Measurements from ENCODE around the gene ADAM8. TPM values are rescaled to one million over a fixed set of nuclear protein-coding genes. Genes with fewer than 3 reads are reported as not detected.

The ADAM8 gene
- total and polyA plus RNA-seq, 2 of the 4 experiments (the other 2 are of a cell fraction): under 0.01 to 0.74 TPM

- no peak overlapping the region for H2AFZ ChIP-seq (replicated peaks; ENCODE audit: low read length, poor library complexity)
- 100% methylated on average over 1 of the region's 14 CpGs; no CpG with 5 or more reads in 1 of the 2 experiments for WGBS, 2 experiments (ENCODE audit: extremely low coverage in 2 of 2, insufficient read length in 1 of 2)
- no peak overlapping the region for H3K56ac ChIP-seq (ENCODE audit: extremely low read depth, insufficient read depth, low read length)
- no peaks in the 10 kb centered on the region for H3K9me3 ChIP-seq (ENCODE audit: control insufficient read depth, insufficient read depth, low read length)
- no peak overlapping the region for H2BK15ac ChIP-seq (ENCODE audit: low read depth, low read length)
- no peak overlapping the region for H3K18ac ChIP-seq (ENCODE audit: low read depth, low read length)
- H3K36me3 ChIP-seq (ENCODE audit: control insufficient read depth, insufficient read depth, low read length): peaks cover 53% of the 10 kb centered on the region
- H3K4ac ChIP-seq (ENCODE audit: low read depth, low read length): no peak overlapping the region
- H2AK5ac ChIP-seq (ENCODE audit: low read depth, low read length): no peak overlapping the region
- no peak overlapping the region for H4K5ac ChIP-seq (ENCODE audit: low read depth, low read length)
- H2BK20ac ChIP-seq (ENCODE audit: low read depth, low read length): no peak overlapping the region
- TF ChIP-seq FOS (IDR thresholded peaks at IDR 0.05; ENCODE audit: low read depth, low read length) (no peak), CTCF (conservative IDR thresholded peaks at IDR 0.05; ENCODE audit: low read depth, low read length) (no peak), RFX5 (IDR thresholded peaks at IDR 0.05; ENCODE audit: low read depth, low read length) (no peak), MXI1 (IDR thresholded peaks at IDR 0.05; ENCODE audit: borderline replicate concordance, low read depth, low read length) (no peak), POLR2A (IDR thresholded peaks at IDR 0.05; ENCODE audit: low read depth, low read length) (no peak), USF2 (IDR thresholded peaks at IDR 0.05; ENCODE audit: low read depth, low read length) (no peak), SMC3 (IDR thresholded peaks at IDR 0.05; ENCODE audit: low read depth, low read length) (no peak)
- no peaks in the 10 kb centered on the region; the same call in 1 of the 2 replicates for H3K9me1 ChIP-seq (ENCODE audit: insufficient read depth, low read length)
- H4K20me1 ChIP-seq (ENCODE audit: insufficient read depth, low read length): peaks cover 26% of the 10 kb centered on the region
- H3K27ac ChIP-seq (ENCODE audit: insufficient read depth, low read length): no peak overlapping the region
- H3K79me1 ChIP-seq (ENCODE audit: low read depth in 1 of 2, low read length in 2 of 2): peaks cover 15 to 25% of the 10 kb centered on the region in 2 experiments; a peak in 3 of 4 replicates
- H2BK120ac ChIP-seq (ENCODE audit: low read depth, low read length): no peak overlapping the region
- no peak overlapping the region for H4K91ac ChIP-seq (ENCODE audit: insufficient read depth, low read depth, low read length)
- ATAC-seq (ENCODE audit: low read depth): no peak
- H3K4me1 ChIP-seq (ENCODE audit: control insufficient read depth, insufficient read depth, low read length): no peaks in the 10 kb centered on the region
- dilution Hi-C loops (cut with HindIII; ENCODE audit: low sequenced_read_pairs, unreplicated experiment) (no loop called here), in situ Hi-C loops (cut with MboI; ENCODE audit: low sequenced_read_pairs) (no loop called here), intact Hi-C loops (cut with micrococcal nuclease) (no loop called here)
- ChIA-PET CTCF (no interaction called here), POLR2A (ENCODE audit: unreplicated experiment) (no interaction called here)
- no peak overlapping the region for H4K8ac ChIP-seq (ENCODE audit: low read depth in 2 of 2, low read length in 2 of 2)
- H3K23ac ChIP-seq (ENCODE audit: low read depth, low read length): no peak overlapping the region
- H3K14ac ChIP-seq (replicated peaks; ENCODE audit: low read depth, low read length): no peak overlapping the region
- no peak overlapping the region for H3K9ac ChIP-seq (ENCODE audit: low read depth, low read length)
- no peaks in the 10 kb centered on the region for H3K27me3 ChIP-seq (ENCODE audit: control insufficient read depth, insufficient read depth, low read length)
- no peak overlapping the region for H3K4me2 ChIP-seq (ENCODE audit: low read depth, low read length)
- no peak overlapping the region for H3K4me3 ChIP-seq (ENCODE audit: insufficient read depth, low read depth, low read length)
- peak overlapping the region; percentile 28 for H2AK9ac ChIP-seq (replicated peaks; ENCODE audit: low read depth, low read length, poor library complexity)
- no peak for DNase-seq
- no peak overlapping the region for H2BK5ac ChIP-seq (ENCODE audit: low read depth, low read length, poor library complexity, severe bottlenecking)
- BruUV-seq (replicated peaks): no TSS peak
These were observed 23.1 kb upstream of the ADAM8 start for GRCh38 chr10:133299738-133300137.
